Measurements from ENCODE around the gene EXD3.

EXD3 gene

DNA sequence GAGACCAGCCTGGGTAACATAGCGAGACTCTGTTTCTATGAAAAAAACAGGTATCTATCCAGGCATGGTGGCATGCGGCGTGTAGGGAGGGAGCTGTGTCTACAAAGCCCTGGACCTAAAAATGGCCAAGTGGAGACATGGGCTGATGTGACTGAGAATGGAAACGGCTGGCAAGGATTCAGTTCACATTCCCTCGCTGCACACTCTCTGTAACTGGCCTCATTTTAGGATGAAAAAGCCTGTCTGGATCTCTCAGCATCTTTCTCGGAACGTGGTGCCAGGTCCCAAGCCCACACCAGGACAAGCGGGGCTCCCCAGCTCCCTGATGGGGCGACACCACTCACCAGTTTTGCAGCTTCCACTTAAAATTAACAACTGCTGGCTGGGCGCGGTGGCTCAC lies 13.4 kb downstream of the EXD3 start:
- DNase-seq: no peak

DNA sequence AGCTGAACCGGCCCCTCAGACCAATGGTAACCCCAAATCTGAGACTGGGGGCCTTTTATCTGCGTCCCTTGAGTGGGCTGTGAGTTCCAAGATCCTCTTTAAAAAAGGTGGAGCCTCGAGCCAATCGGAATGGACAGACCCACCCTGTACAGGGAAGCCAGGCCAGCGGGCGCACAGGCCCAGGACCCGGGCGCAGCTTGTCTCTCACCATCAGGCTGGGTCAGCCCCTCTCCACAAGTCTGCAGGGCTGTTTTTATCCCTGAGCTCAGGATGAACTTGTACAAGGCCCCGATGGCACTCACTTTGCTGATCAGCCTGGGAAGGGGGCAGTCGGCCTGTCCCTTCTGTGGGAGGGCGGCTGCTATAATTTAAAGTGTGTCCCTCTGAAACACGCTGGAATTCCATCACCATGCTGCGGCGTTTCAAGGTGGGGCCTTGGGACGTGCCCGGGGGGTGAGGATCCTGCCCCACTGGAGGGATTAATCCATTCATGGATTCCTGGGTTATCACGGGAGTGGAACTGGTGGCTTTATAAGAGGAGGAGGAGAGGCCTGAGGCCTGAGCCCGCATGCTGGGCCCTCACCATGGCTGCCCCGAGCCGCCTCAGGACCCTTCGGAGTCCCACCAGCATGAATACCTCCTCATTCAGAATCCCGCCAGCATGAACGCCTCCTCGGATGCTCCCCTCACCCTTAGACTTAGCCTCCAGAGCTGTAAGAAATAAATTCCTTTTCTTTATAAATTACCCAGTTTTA lies 14.1 kb downstream of the EXD3 start:
- no peak for DNase-seq

DNA sequence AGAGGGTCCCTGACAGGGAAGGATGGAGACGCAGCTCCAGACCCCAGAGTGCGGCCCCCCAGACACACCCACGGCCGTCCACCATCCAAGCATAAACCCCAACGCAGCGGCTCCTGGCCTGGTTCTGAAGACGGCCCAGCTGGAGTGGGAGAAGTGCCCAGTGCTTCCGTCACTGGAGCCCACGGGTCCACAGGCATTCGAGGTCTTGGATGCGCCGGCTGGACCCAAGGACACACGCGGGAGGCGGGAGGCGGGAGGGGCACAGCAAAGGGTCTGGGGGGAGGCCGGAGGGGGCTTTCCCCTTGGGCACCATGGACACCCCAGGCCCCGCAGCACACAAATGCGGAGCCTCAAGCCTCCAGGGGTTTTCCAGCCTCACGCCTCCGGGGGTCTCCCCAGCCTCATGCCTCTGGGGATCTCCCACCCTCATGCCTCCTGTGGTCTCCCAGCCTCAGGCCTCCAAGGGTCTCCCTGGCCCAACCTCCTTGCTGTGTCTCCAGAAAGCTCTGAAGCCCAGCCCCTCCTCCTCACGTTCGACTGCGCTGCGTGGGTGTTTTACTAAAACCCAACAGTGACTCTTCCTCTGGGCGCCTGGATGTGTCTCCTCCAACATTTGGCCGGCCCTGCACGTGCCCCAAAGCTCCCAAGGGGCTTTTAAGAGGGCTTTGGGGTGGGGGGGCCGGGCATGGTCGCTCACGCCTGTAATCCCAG lies 15.2 kb downstream of the EXD3 start:
- no peak for DNase-seq

DNA sequence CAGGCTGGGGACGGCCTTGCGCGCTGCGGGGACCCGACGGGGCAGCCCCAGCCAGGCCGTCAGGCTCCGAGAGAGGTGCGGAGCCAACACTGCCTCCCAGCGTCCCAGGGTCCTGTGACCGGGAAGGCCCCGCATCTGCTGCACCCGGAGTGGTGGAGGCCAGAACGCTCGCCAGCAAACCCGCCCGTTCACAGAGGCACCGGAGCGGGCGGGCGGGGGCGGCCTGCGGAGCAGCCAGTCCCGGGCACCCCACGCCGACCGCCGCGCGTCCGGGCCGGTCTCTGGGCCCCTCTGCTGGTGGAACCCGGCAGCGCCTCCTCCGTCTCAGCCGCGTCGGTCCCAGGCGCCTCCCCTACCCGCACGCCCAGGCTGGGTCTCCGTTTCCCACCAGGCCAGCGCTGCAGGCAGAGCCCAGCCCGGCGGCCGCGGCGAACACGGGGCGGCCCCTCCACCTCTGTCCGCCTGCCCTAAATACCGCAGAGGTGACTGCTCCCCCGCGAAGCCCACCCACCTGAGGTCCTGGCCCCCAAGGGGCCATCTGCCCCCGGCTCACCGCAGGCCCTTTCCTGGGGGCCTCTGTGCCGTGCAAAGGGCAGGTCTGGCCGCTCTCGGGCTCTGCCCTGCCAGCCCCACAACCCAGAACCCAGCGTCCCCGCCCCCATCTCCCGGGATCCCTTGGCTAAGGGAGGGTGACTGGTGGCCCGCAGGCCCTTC lies 15.9 kb downstream of the EXD3 start:
- DNase-seq: peak; percentile 20

DNA sequence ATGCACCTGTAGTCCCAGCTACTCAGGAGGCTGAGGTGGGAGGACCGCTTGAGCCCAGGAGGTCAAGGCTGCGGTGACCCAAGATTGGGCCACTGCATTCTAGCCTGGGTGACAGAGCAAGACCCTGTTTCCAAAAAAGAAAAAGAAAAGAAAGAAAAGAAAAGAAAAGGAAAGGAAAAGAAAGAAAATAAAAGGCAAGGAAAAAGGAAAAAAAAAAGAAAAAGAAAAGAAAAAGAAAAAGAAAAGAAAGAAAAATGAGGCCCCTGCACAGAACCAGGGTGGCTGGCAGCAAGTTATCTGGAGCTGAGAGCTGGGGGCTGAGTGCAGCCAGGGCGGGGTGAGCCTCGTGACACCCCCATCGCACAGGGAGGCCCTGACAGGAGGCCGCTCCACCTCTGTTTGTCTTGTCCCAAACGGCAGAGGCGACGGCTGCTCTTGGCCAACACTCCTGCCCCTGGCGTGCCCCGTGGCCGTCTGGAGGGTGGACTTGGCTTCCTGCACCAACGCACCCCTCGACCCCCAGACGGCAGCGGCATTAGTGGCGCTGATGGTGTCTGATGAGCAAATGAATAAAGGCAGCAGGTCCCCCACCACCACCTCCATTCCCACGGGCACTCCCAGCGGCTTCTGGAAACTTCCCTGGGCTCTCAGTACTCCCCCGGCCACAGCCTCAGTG lies 16.7 kb downstream of the EXD3 start:
- no peak for DNase-seq

DNA sequence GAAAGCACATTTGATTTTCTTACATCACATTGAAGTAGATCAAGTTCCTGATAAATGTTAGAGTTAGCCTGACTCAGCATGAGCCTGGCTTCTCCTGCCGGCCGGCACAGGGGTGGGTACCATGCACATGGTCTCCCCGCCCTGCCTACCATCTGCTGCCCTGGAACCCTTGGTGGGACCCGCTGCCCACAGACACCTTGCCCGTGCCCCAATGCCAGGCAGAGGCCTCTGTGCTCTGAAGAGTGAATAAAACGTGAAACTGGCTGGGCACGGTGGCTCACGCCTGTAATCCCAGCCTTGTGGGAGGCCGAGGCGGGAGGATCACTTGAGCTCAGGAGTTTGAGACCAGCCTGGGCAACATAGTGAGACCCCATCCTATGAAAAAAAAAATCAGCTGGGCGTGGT lies 17.3 kb downstream of the EXD3 start:
- no peak for DNase-seq

DNA sequence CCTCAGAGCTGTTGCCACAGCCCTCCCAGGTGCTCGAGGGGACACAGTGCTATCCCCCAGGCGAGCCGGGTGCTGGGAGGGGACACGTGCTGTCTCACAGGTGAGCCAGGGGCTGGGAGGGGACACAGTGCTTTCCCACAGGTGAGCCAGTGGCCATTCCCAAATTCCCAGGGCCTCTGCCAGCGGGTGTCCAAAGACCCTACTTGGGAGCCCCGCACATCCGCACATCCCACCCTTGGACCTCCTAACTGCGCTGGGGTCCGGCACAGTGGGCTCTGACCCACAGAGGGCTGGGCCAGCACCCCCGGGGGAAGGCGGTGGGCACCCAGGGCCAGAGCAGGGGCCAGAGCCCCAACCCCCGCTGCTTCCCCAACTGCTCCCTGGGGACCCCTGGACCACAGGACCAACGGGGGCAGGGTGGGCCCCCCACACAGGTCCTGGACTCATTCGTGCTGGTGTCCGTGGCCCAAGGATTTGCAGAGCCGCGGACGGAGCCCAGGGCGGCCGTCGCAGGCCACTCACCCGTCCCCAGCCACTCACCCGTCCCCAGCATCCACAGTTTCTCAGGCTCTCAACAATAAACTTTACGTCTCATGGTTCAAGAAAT lies 17.9 kb downstream of the EXD3 start:
- no peak for DNase-seq

DNA sequence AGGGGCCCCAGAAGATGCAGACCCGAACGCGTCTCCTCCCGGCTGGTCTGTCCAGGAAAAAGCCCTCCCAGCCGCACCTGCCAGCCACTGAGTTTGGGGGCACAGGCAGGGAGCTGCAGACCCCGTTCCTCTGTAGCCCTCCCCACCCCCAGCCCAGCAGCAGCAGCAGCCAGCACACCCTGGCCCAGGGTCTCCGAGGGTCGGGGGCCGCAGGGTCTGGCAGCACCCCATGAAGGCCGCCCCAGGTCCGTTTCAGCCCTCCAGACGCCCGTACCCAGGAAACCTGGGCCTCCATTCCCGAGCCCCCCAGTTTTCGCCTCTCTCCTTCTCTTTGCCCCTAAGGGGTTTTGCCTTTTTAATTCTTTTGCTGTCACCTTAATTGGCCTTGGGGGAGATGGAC lies 19.7 kb downstream of the EXD3 start:
- DNase-seq: no peak

DNA sequence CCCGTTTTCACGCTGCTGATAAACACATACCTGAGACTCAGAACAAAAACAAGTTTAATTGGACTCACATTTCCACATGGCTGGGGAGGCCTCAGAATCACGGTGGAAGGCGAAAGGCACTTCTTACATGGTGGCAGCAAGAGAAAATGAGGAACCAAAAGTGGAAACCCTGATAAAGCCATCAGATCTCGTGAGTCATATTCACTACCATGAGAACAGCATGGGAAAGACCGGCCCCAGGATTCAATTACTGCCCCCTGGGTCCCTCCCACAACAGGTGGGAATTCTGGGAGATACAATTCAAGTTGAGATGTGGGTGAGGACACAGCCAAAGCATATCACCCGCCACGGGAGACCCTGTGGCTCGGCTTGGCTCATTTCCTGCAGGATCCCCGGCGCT lies 20.2 kb downstream of the EXD3 start:
- no peak for DNase-seq

DNA sequence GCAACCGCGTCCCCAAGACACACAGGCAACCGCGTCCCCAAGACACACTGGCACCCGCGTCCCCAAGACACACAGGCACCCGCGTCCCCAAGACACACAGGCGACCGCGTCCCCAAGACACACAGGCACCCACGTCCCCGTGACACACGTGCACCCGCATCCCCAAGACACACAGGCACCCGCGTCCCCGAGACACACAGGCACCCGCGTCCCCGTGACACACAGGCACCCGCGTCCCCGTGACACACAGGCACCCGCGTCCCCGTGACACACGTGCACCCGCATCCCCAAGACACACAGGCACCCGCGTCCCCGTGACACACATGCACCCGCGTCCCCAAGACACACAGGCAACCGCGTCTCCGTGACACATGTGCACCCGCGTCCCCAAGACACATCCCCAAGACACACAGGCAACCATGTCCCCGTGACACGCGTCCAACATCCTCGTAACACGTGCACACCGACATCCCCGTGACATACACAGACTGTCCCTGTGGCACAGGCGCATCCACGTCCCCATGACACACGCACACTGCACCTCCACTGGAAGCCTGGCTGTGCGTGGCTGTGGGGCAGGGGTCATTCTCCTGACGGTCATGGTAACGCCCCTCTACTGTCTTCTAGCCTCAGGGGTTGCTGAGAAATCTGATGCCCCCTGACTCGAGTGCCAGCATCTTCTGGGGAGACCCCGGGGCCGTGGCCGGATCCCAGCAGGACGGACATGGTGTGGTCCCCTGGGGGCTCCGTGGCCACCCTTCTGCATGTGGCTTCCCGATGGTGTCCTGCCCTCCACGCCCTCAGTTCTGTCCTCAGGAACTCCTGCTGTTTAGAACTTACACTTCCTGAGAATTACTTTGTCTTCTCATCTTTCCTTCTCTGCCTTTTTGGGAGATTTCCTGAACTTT lies 24.1 kb downstream of the EXD3 start:
- no peak for DNase-seq

DNA sequence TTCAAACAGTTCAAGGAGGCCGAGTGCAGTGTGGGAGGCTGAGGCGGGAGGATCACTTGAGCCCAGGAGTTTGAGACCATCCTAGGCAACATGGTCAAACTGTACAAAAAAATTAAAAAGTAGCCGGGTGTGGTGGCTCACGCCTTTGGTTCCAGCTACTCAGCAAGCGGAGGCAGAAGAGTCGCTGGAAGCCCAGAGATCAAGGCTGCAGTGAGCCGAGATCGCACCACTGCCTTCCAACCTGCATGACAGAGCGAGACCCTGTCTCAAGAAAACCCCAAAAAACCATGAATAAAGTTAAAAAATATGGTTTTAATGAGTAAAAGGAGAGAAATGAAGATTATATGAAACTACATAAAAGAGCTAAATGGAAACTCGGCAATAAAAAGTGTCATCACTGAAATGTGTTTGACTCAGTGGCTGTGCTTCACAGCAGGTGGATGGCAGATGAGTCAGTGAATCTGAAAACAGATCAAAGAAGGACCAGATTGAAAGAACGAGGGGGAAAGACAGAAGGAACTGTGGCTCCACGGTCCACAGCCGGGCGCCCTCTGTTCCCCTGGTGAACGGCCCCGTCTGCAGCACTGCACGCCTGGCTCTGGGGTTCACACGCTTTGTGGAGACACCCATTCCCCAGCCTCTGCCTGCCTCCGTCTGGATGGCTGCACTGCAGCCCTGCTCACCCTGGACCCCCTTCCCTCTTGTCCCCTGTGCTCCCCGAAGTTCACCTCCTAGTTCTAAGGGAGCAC lies 25.1 kb downstream of the EXD3 start:
- no peak for DNase-seq

DNA sequence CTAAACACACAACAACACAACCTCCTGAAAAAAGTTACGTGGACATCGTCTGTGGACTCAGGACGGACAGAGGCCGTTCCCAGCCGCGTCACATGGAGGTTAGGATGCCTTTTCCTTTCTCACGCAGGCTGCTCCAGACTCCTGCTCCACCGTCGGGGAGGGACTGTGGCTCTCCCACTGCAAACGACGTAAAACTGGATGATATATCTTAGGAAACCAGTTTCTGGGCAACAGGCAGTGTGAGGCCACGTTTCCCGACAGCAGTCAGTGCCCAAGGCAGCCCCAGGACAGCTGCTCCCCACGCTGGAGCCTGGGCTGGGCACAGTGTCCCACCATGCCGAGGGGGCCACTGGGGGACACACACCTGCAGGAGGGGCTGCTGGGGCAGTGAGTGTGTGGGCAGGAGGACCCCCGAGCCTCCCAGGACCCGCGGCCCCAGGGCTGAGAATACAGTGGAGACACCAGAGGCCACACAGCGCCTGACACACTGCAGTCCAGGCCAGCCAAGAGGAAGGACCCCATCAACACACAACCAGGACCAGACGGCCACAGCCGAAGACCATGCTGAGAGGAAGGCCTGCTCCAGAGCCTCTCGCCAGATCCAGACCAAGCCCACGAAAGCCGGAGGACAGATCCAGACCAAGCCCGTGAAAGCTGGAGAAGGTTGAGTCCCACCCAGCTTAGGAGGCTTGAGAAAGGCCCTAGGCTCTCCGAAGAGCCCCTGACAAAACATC lies 26.2 kb downstream of the EXD3 start:
- DNase-seq: no peak

DNA sequence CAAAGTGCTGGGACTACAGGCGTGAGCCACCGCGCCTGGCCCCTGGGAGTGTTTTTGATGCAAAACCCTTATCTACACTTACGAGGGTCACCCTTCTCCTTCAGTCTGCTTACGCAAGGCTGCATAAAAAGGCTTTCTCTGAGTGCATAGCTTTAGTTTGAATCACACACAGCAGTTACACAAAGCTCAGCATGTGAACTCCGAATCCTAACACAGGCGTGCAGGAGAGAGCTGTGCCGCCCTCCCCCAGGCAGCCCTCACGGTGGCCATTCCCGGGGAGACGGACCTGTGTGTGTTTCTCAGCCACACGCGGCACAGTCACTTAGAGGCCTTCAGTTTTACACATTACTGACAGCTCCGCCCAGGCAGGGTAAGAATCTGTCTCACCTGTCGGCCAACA lies 26.7 kb downstream of the EXD3 start:
- DNase-seq: no peak

DNA sequence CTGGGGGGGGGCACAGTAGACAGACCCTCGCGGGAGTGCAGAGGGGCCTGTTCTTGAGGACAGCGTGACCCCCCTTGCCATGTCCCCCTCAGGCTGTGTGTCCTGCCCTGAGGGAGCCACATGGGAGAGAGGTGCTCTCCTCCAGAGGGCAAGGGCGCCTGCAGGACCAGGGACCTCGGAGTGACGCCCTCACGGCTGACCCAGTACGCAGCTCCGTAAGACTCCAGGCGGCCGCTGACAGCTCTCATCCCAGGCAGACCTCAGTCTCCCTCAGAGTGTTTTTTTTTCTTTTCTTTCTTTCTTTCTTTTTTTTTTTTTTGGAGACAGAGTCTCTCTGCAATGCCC lies 27.3 kb downstream of the EXD3 start:
- no peak for DNase-seq

DNA sequence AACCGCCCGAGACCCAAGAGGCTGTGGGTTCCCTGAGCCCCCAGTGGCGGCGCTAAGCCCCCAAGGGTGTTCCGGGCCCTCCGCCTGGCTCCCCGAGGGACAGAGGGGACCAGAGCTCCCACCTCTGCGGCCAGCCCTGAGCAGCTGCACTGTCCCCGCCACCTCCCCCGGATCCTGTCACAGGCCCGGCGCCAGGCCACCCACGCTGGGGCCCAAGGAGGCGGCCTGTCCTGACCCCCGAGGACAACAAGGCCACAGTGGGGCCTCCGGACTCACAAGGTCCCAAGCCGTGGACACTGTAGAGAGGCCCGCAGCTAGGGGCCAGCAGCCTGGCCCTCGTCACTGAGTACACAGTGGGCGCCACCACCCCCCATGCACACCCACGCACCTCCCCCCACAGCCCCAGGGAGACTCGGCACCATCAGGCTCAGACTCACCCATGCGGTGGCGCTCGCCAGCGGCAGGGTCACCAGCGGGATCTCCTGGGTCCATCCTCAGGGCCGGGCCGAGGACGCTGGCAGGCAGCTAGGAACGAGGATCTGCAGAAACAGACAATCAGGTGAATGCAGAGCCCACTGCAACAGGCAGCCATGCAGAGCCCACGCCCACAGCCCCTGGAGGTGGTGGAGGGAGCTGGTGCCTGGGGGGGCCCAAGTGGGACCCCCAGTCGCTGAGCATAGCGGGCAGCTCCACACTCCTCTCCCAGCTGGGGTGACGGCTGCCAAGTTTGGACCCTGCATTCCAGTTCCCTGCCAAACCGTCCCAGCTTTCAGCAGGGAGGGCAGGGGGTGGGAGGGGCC lies 27.9 kb downstream of the EXD3 start:
- no peak for DNase-seq

DNA sequence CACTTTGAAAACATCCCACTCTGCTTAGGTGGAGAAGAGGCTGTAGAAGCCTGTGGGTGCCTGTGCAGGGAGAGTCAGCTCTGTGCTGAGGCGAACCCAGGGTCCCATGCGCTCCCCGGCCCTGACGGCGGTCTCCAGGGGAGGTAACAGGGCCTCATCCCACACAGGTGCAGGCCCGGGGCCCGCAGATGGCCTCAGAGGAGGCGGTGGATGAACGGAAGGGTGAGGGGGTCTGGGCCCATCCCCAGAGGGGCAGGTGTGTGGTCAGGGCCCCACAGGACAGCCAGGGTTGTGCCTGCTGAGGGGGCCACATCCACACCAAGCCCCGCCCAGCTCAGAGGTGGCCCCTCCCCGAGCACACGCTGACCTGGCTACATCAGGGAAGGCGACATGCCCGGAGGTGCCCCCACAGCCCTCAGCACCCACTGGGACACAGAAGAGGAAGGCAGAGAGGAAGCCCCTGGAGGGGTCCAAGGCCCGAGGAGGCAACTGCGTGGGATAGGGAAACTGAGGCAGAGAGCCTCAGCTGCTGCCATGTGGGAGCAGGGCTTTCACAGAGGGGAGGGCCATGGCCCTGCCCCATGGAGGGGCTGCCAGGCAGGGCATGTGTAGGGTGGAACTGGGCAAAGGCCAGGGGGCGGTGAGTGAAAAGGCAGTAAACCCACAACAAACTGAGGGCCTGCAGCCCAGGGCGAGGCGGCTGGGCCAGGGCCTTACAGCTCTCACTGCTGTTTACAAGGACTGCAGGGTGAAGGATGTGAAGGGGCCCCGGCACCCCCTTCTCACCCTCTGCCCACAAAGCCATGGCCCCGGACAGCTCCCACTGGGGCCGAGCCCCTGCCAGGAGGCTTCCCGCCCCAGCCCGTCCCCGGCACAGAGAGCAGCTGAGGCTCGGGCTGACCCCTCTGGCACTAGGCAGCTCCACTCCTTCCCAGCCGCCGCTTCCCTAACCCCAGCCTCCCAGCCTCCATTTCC lies 29.5 kb downstream of the EXD3 start:
- no peak for DNase-seq

DNA sequence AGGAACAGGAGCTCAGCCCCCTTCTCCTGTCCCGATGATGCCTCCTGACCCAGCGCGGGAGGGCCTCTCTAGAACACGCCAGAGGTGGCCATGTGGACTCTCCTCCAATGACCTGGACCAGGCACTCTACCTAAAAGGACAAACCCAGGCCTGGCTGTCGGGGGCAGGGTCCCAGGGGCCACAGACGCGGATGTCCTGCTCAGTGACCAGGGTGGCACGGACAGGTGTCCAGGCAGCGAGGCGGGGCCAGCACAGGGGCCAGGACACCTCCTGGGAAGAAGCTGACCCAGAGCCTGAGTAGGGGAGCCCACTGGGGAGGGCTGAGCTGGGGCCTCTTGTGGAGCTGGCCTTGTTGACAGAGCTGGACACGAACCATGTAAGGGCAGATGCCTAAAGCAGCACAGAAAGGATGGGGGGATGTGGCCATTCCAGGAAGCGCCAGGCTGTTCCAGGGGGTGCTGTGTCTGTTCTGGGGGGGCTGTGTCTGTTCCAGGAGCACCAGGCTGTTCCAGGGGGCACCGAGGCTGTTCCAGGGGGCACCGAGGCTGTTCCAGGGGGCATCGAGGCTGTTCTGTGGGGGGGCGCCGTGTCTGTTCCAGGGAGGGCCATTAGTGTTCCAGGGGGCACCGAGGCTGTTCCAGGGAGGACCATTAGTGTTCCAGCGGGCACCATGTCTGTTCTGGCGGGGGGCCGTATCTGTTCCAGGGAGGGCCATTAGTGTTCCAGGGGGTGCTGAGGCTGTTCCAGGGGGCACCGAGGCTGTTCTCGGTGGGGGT lies 30.5 kb downstream of the EXD3 start:
- no peak for DNase-seq

DNA sequence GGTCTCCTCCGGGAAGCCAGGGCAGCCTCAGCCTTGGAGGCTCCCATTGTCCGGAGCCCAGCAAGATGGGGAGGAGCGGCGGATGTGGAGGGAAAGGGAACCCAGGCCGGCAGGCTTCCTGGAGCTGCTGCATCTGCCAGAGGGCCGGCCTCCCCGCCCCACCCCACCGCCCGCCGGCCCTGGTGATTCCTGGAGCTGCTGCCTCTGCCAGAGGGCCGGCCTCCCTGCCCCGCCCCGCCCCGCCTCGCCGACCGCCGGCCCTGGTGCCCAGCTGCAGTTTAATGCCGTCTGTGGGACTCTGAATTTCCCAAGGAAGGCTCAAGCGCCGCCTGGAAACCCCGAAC lies 31.6 kb downstream of the EXD3 start:
- no peak for DNase-seq

All from NCI-H1436 (cell line).